GM10248 (cell line): ENCODE measurements around the gene JAG1.

Experiments used
- CTCF ChIA-PET: fragments of 300-600 bp; sonication (Branson Sonifier 250); formaldehyde crosslinking; extraction: SDS; loops from one replicate; lab custom pipeline; 2021; ENCODE audit warnings: antibody characterized with exemption; lab: Yijun Ruan, JAX
- POLR2A ChIA-PET: fragments of 350-650 bp; sonication (Branson Sonifier 250); formaldehyde crosslinking; extraction: SDS; loops from one replicate; lab custom pipeline; 2020; ENCODE audit warnings: antibody characterized with exemption; lab: Yijun Ruan, JAX
- DNase-seq: peaks from one replicate; pipeline ENCODE4 v3.0.0; 2012; ENCODE audit errors: extremely low spot score
- CTCF ChIP-seq: IDR thresholded peaks from 2 replicates; pipeline ENCODE4 v1.5.1; 2012; ENCODE audit warnings: mild to moderate bottlenecking, low read depth; ENCODE audit errors: extremely low read depth, missing control alignments, control extremely low read depth

Gene JAG1

GRCh38 chr20:10662661-10663458 is 10.9 kb downstream of the JAG1 start:
- ChIA-PET CTCF (interaction anchor here (0.9 to 10.7 kb wide), 5 partner anchors 9 to 187 kb away, joined by 3 to 73 read pairs (median 4); partner anchors contain the start of gene JAG1), POLR2A (no interaction called here)
- TF ChIP-seq CTCF = no peak
- no peak for DNase-seq

GRCh38 chr20:10662151-10662550 is 11.6 kb downstream of the JAG1 start:
- POLR2A ChIA-PET = no interaction called here
- CTCF ChIA-PET = interaction anchor here (0.9 to 10.7 kb wide), 5 partner anchors 9 to 186 kb away, joined by 3 to 73 read pairs (median 4); partner anchors contain the start of gene JAG1
- no peak for DNase-seq
- TF ChIP-seq CTCF = no peak

GRCh38 chr20:10661261-10661660 is 12.5 kb downstream of the JAG1 start:
- POLR2A ChIA-PET = no interaction called here
- TF ChIP-seq CTCF = no peak
- CTCF ChIA-PET = interaction anchor here (1.6 to 10.7 kb wide), 2 partner anchors 10 kb away, joined by 3 to 73 read pairs; partner anchors contain the start of gene JAG1
- no peak for DNase-seq

GRCh38 chr20:10660661-10661060 is 13.1 kb downstream of the JAG1 start:
- CTCF ChIA-PET = interaction anchor here (1.5 to 10.7 kb wide), 3 partner anchors 9 to 11 kb away, joined by 3 to 73 read pairs (median 3); partner anchors contain the start of gene JAG1
- no peak for DNase-seq
- POLR2A ChIA-PET = no interaction called here
- no peak for TF ChIP-seq CTCF

GRCh38 chr20:10659651-10660601 is 13.9 kb downstream of the JAG1 start:
- no peak for DNase-seq
- ChIA-PET POLR2A (interaction anchor here (0.5 to 1.3 kb wide), 2 partner anchors 10 to 267 kb away, joined by 3 read pairs; no protein-coding TSS in a partner anchor), CTCF (interaction anchor here (1.5 to 10.7 kb wide), 3 partner anchors 8 to 12 kb away, joined by 3 to 73 read pairs (median 3); partner anchors contain the start of gene JAG1)
- no peak for TF ChIP-seq CTCF
